Skeletal muscle cell (primary cell): ENCODE results near the gene CDC42EP3.

Source experiments
- DNase-seq: peaks from one replicate; pipeline ENCODE4 v3.0.0-alpha.2; 2010; ENCODE audit warnings: low read depth
- H3K4me3 ChIP-seq: 2 replicates; pipeline ENCODE4 v1.5.1; 2011; ENCODE audit warnings: low read depth, mild to moderate bottlenecking, control low read depth, low read length, moderate library complexity

CDC42EP3 gene

DNA sequence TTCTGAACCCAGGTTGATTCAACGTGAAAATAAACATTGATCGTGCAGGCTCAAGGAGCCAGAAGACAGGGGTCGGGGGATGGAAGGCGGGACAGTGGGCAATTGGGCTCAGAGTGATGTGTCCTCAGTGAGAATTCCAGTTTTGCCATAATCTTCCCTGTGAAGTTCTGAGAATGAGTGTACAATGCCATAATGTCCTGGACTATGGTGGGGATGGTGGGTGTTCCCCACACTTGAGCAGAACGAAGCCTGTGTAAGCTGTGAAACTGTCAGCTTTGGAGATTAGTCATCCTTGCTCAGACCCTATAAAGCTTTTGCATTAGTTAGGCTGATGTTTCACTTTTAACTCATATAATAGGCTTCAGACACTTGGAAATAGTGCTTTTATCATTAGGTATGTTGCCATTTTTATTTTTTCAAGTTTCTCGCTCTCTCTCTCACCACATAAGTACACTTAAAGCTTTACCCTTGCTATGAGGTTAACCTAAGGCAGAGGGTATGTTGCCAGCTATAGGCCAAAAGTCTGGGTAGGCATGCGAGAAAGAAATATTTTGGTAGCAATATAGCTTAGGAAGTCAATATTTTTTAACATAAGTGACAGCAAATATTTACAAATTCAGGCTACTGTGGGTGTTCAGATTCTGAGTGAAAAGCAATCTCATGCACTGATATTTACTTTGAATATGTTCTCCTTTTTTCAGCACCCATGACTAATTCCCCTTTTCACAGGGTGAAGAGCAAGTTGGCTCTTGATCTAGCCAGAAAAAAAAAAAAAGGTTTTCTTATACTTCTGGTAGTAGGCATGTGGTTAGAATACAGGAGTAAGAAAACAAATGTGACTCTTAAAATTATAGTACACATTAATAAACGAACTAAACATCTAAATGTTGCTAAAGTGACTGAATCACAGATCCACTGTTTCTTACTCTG is 47.2 kb downstream of the CDC42EP3 start:
- DNase-seq: peak; percentile 73
- H3K4me3 ChIP-seq: no peak overlapping the region

DNA sequence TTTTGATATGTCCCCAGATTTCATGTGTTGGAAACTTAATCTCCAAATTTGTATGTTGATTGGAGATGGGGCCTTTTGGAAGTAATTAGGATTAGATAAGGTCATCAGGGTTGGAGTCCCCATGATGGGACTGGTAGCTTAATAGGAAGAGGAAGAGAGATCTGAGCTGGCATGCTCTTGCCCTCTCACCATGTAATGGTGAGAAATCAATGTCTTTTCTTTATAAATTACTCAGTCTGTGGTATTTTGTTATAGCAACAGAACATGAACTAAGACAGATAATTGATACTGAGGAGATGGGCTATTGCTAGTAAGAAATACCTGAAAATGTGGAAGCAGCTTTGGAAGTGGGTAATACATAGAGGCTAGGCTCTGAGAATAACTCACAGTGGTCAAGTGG is 48.0 kb downstream of the CDC42EP3 start:
- no peak overlapping the region for H3K4me3 ChIP-seq

DNA sequence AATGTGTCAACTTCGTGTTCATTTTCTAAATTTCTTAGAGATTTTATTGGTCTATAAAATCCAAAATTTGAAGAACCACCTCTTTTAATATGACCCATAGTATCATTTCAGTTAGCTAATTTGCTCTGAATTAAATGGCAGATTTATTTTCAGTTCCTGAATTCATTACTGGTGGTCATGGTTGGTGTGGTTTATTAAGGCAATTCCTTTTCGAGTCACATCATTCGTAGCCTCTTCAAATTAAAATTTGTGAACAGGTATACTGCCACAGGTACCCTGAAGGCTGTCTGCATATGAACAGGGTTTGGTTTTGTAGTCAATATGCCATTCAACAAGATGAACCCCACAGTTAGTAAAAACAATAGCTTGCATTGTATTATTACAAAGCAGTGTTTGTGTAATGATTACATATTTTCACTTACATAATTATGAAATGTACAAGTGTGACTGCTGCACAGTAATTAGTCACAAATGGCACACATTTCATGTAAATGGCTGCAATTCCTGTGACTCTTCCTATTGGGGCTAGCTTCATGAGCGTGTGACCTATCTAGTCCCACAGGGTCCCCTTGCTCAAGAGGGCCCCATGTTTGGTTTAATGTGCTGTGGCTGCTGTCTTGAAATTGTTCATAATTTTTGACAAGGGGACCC is 48.9 kb downstream of the CDC42EP3 start:
- no peak for DNase-seq

More for the DNA sequence above, 48.0 kb downstream of the CDC42EP3 start:
- DNase-seq: no peak

DNA sequence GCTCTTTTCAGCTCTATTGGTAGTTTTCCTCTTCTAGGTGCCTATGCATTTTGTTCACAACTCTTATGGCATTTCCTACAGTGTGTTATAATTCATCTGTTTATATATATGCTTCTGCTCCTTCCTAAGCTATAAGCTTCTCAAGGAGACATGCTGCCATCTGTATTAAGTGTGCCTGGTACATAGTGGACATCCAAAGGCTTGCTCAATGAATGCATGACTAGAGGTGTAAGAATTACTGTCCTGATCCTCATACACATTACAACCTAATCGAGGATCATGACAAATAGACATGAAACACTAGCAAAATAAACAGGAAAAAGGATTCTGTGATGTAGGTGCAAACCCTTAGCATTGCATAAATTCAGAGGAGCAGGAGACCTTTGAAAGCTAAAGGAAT is 50.2 kb downstream of the CDC42EP3 start:
- DNase-seq: no peak
- no peak overlapping the region for H3K4me3 ChIP-seq

More for the DNA sequence above, 48.9 kb downstream of the CDC42EP3 start:
- H3K4me3 ChIP-seq: no peak overlapping the region

DNA sequence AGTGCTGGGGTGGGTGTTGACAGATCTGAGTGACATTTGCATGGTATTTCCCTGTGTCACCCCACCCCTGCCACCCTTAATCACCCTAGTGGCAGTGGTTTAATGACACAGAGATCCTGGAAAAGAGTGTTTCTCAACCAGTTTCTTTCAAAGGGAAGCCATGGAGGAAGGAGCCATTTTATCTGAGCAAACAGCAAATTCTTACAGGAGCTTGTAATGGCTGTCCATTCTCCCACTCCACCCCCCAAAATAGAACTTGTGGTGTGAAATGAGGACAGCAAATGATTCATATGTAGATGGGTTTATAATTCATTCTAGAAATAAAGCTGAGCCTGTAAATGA is 51.5 kb downstream of the CDC42EP3 start:
- no peak for DNase-seq
- H3K4me3 ChIP-seq: no peak overlapping the region

DNA sequence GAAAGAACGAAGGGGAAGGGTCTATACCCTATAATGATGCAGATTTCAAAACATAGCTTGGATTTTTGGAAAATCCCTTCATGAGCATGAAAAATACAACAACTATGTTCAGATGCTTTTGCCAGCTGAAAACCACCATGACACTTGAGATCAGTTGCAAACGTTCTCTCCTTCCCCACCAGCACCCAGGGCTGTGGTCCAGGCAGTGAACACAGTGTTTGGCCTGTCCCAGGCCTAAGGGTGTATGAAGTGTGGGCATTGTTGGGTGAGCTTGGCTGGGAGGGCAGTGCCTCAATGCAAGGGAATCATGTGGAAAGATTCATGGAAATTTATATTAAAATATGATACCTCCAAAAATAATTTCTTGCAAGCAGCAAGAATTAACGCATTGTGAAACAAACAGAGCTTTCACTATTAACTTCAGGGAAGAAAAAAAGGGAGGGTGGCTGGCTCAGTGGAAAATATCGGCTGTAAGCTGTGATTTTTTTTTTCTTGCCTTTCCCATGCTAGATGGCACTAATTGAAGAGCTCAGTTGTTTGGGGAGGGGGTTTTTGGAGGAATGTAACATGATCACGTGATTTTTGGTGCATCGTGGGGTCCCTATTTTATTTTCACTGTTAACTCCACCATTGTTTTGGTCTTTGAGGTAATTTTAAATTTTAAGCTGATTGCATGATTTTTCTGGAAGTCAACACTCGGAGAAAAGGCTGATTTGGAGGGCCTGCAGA is 52.0 kb downstream of the CDC42EP3 start:
- H3K4me3 ChIP-seq: no peak overlapping the region
- no peak for DNase-seq

DNA sequence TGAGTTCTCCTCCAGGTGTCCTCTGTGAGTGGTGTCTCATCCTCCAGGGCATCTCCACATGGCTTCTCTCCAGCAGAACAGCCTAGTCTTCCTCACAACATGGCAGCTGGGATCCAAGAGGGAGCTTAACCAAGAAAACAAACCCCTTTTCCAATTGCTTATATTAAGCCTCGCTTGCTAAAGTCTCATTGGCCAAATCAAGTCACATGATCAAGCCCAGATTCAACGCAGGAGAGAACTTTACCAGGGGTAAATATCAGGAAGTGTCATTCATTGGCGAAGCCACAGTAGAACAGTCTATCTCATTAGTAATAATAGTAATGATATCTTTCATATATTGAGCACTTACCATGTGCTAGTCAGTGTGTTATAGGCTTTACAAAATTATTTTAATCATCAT is 53.1 kb downstream of the CDC42EP3 start:
- no peak for DNase-seq
- no peak overlapping the region for H3K4me3 ChIP-seq

DNA sequence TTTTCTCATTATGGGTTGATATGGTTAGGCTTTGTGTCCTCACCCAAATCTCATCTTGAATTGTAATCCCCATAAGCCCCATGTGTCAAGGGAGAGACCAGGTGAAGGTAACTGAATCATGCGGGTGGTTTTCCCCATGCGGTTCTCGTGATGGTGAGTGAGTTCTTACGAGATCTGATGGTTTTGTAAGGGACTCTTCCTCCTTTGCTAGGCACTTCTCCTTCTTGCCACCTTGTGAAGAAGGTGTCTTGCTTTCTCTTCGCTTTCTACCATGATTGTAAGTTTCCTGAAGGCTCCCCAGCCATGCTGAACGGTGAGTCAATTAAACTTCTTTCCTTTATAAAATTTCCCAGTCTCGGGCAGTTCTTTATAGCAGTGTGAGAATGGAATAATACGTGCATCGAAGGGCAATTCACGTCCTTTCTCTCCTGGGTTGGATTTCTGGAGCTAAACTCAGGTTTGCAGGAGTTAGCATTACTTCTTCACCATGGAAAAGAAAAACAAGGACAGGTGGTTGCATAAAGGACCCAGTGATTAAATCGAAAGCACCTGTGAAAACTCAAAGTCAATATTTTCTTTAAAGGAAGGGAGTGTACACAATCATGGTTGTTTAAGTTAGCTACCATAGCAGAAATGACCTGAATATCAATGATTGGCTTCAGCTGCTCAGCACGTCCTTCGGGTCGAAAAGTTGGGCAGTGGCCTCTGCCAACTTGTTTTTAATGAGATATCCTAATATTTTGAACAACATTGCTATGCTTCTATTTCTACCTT is 54.1 kb downstream of the CDC42EP3 start:
- no peak overlapping the region for H3K4me3 ChIP-seq
- DNase-seq: no peak

DNA sequence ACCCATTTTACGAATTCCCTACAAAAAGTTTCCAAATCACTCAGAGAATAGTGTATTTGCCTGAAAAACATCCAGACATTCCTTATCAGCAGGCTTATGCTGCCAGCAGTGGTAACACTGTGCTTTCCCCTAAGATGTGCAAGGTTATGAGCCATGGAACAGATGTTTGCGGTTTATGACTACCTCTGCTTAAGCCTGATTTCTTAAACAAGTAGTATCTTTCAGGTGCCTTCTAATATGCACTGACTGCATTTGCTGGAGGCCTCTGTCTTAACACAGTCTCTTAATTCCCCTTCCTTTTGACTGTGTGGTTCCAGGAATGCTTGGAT is 54.8 kb downstream of the CDC42EP3 start:
- H3K4me3 ChIP-seq: no peak overlapping the region
- no peak for DNase-seq

DNA sequence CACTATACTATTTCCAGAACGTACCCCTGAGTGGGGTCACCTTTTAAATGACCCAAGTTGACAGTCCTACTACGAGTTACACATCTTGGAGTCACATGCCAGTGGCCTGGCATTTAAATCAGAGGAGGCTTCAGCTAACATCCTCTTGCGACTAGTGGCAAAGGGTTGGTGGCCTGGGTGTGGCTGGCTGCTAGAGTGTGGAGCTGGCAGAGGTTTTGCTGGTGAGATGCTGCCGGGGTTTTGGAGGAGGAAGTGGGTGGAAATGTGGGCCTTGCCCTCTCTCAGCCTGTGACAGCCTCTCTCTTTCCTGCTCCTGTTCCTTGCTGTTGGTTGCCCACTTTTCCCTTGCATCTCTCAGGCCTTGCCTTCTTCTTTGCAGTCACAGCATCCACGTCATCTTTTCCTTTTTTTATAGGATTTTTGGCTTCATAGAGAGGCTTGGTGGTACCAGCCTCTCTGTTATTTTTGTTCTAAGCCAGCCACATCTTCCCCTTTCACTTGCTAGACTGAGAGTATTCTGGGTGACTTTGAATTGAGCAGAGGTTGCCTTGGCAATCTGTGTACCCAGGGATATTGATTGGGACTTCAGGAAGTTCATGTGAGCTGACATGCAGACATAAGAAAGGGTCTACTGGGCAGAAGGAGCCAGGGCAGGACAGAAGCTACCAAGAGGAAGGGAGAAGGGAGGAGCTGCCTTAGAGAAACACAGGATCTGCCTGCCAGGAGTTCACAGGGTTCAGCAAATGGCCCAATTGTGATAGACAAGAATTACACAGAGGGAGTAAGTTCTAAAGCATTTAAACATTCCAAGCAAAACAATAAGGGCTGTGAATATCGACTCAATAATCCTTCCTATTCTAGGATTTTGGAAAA is 55.4 kb downstream of the CDC42EP3 start:
- no peak overlapping the region for H3K4me3 ChIP-seq
- DNase-seq: no peak

DNA sequence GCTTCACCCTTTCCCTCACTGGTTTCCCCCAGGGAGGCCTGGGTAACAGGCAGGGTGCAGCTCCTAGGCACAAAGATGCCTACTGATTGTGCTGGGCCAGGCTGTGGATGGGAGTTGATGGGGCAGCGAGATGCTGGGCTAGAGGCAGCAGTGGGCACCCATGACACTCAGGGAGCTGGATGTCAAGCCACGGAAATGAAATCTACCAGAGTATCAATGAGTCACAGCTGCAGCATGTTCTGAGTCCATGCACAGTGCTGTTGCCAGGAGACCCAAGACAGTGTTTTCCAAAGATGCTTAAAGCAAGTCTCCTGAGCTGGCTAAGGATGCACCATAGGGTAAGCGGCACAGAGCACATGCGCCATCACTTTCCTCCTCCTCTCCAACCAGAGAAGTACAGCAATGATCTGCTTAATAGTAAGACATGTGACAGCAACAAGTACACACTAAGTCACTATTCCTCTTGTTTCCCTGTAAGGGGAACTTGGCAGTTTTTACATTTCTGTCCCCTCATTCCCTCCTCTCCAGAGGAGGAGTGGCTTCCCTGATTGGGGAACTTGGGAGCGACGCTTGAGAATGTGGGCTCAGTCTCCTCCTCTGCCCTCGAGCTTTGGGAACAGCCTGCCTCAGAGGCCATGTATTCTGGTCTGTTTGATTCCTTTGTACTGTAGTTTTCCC is 57.2 kb downstream of the CDC42EP3 start:
- DNase-seq: peak; percentile 76
- H3K4me3 ChIP-seq: no peak overlapping the region

DNA sequence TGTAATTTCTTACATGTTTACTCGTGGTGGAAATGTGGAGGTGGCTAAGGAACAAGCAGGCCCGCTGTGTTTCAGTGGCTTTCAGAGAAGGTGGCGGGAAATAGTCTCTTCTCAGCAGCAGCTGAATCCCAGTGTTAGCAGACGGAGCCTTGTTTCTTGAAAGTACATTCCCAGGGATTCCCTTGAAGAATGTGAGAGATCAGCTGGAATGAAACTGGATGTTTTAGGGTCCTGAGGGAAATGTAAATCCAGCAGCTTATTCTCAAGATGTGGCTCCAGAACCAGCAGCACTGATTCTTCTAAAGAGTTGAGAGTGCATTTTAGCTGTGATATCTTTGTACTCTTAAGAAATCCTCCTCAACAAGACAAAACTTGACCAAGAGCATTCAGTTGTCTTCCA is 59.1 kb downstream of the CDC42EP3 start:
- DNase-seq: no peak
- H3K4me3 ChIP-seq: no peak overlapping the region

DNA sequence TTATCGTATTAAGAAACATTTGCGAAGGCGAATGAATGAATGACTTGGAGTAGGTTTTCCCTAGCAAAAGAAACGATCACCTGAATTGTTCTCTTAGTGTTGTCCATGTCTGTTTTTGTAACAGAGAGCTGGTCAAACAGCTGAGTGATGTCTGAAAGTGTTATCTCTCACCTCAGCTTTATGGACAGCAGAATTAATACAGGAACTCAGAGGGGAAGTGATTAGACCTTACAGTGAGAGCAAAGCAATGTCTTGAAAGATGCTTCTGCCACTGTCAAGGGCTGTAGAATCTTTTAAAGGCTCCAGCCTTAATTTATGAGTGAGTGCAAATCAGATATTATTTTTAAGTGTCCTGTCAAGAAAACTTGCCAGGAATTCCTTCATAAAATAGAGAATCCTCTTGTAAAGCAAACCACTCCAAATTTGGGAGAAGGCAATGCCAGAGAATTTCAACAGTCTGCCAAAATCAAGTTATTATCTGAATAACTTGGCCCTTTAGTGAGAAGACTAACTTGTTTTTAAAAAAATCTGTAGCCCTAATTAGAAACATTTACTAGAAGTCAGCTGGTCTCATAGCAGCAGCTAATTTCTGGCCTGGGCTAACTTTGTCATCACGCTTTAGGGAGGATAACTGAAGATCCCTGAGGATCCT is 60.7 kb downstream of the CDC42EP3 start:
- H3K4me3 ChIP-seq: no peak overlapping the region
- DNase-seq: no peak

DNA sequence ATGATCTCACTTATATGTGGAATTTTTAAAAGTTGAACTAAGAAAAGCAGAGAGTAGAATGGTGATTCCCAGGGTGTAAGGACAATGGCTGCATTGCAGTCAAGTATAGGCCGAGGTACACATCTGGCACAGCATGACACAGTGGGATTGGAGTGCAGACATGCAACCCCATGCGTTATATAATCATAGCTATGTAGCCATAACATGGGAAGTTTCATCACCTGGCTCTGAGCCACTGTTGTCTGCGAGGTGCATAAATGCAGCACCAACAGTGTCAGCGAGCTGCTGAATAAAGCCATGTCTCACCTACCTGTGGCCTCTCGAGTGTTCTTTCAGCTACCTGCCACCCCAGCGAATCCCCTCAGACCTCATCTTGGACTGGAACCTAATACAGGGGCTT is 61.7 kb downstream of the CDC42EP3 start:
- DNase-seq: no peak
- no peak overlapping the region for H3K4me3 ChIP-seq

DNA sequence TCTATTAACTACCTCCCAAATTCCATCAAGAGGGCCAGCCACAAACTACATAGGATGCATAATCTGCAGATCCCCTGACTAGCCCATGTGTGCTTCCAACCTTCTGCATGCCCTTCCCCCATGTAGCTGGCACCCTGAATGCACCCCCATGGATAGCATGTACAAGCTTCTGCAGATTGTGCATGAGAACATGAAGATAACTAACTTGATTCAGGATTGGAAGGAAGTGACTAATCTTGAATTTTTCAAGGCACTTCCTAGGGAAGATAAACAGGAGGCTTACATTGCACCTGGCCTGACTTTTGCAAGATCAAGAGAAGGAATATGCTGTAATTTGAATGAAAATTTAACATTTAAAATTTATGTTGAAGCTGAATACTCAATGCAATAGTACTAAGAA is 66.7 kb downstream of the CDC42EP3 start:
- DNase-seq: no peak
- no peak overlapping the region for H3K4me3 ChIP-seq

DNA sequence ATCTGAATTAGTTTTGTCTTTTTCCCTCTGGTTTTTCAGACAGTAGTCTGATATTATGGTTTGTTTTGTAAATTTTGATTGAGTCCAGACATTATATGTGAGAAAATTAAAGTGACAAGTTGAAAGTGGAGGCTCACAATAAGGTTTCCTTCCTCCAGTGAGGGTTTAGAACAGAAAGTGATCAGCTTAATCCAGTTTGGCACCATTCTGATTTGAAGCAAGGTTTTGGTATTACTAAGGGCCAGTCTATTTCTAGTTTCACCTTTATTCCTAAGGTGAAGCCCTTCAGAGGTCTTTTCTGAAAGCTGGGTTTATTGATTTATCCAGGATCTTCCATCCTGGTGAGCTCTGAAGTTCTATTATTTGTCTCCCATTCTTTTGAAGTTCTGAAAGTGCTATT is 68.7 kb downstream of the CDC42EP3 start:
- DNase-seq: no peak
- no peak overlapping the region for H3K4me3 ChIP-seq

DNA sequence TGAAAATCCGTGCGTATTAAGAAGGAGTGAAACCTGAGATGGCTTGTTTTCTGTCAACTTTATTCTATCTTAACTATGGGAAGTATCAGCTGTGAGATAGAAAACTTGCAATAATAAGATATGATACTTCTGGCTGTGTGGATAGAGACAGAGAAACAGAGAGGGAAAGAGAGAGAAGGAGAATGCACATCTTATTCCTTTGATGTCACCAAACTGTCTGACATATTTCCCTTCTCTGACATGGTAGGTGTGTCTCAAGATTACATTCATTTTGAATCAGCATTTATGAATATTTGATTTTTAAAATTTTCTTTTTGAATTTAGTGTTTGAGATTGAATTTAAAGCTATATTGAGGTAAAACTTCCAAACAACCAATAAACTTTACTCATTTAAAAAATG is 69.4 kb downstream of the CDC42EP3 start:
- no peak overlapping the region for H3K4me3 ChIP-seq
- no peak for DNase-seq

DNA sequence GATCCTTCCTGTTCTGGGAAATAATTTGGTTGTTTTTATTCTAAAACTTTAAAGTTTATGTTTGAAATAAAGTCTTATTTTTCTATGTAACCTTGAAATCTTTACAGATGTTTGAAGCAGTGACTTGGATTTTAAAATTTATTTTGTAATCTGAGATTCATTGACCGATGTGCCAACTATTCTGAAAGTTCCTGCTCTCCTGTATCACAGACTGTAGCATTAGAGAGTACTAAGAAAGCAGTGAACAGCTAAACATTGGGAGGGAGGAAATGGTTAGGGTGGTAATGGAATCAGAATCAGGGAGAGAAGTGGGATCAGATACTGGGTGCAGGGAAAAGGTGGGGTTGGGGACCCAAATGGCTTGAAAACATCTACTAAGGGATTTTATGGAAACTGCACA is 69.9 kb downstream of the CDC42EP3 start:
- DNase-seq: no peak
- H3K4me3 ChIP-seq: no peak overlapping the region
